ENCODE data around the gene ODR4.
"Not testable (repeated sequence)": the region's sequence is repeated elsewhere in the genome, so short reads cannot be mapped to it uniquely, and the experiment has no call there.

The ODR4 gene

GRCh38 chr1:186443638-186444037 is 68.0 kb downstream of the ODR4 start:
- FAIRE-seq (no peak), DNase-seq (ENCODE audit: insufficient read length, low spot score) (no peak)
- no peak for TF ChIP-seq POLR2A (IDR thresholded peaks at IDR 0.05; ENCODE audit: low read depth, low read length)

DNA sequence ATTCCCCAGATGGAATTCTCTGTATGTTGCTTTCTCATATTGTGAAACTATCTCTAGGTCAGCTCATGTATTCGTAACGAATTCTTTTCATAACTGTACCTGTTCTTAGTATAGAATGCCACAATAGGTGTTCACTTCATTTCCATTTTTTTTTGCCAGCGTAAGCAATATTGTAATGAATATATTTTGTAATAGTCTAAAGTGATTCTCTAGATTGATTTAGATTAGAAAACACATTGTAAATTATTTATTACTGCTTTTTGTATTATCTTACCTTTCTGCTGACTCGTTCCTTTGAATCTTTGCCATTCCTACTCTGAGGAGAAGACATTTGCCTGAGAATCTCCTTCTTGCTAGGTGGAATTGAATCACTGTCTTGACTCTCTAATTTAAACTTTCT is 70.5 kb downstream of the ODR4 start:
- DNase-seq (ENCODE audit: insufficient read length, low spot score) (no peak), FAIRE-seq (no peak)
- no peak for TF ChIP-seq POLR2A (IDR thresholded peaks at IDR 0.05; ENCODE audit: low read depth, low read length)

GRCh38 chr1:186454981-186455380 is 79.3 kb downstream of the ODR4 start:
- FAIRE-seq: no peak
- TF ChIP-seq POLR2A (IDR thresholded peaks at IDR 0.05; ENCODE audit: low read depth, low read length): no peak
- DNase-seq (ENCODE audit: insufficient read length, low spot score): no peak

- TF ChIP-seq POLR2A (IDR thresholded peaks at IDR 0.05; ENCODE audit: low read depth, low read length): no peak
- DNase-seq (ENCODE audit: insufficient read length, low spot score) (no peak), FAIRE-seq (peak; percentile 30)
Measured at GRCh38 chr1:186456729-186457255, 81.2 kb downstream of the ODR4 start.

DNA sequence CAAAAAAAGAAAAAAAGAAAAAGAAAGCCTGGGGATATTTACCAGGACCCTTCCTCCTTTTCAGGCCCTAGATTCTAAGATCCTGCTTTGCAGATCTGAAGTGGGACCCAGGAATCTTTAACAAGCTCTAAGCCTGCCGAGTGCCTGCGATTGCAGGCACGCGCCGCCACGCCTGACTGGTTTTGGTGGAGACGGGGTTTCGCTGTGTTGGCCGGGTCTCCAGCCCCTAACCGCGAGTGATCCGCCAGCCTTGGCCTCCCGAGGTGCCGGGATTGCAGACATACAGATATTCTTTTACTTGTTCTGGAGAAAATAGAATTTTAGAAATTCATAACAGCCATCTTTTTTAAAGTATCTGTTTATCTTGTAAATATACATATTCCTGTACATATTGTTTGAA is 83.5 kb downstream of the ODR4 start:
- FAIRE-seq; DNase-seq (ENCODE audit: insufficient read length, low spot score): not testable (repeated sequence)

DNA sequence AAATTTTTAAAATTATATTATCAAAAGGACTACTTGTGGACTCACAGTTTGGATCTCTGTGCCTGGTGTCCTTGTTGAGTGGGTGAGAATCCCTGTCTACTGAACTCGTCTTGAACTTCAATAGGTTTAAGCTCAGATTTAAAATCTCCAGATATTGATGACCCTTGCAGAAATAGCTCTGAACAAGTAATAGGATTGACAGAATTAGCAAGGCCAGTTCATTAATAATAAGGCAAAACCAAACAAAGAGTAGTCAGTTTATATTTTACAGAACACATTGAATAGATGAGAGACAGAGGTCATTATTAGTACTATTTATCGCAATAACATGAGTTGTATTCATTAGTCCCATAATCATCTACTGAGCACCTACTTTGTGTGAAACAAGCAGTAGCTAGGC is 85.4 kb downstream of the ODR4 start, which contains the start of gene PDC:
PDC (minus strand) TSS at position 101 of the 400 bp plus-strand sequence. CDS start 11,655 bp downstream, outside the sequence.
- FAIRE-seq: no peak

DNA sequence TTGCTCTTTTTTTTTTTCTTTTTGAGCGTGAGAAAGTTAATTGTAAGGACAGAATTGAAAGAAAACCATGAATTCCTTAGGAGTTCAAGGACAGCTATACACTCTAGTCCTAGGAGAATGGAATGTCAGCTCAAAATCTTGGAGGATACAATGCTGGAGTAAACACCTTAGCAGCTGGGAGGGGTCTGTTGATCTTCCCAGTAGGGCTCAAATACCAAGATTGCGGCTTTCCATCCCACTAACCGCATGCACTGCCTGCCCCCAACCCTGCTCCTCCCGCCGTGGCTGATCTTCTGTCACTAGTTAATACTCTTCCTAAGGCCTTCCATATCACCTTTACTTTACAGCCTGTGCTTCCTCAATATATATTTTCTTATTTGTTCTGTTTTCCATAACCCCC is 87.9 kb downstream of the ODR4 start:
- no peak for DNase-seq (ENCODE audit: insufficient read length, low spot score)
- FAIRE-seq: no peak
- no peak for TF ChIP-seq POLR2A (IDR thresholded peaks at IDR 0.05; ENCODE audit: low read depth, low read length)

More for the DNA sequence above, 85.4 kb downstream of the ODR4 start, which contains the start of gene PDC:
- DNase-seq (ENCODE audit: insufficient read length, low spot score): no peak
- no peak for TF ChIP-seq POLR2A (IDR thresholded peaks at IDR 0.05; ENCODE audit: low read depth, low read length)

DNA sequence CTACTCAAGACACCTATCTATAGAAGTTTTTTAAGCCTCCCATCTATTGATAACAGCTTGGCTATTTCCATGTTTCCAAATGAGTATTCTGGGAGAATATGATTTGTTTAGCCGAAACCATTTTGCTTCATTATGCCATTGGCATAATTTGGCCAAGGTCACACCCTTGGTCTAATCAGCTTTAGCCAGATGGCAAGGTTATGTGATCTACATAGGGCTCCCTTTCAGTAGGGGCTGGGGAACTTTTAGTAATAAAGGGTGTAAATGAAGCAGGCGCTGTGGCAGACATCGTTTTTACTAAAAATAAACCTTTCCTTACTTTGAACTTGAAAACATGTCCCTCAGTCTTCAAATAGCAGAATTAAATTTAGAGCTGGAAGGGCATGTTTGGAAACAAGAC is 88.3 kb downstream of the ODR4 start:
- TF ChIP-seq POLR2A (IDR thresholded peaks at IDR 0.05; ENCODE audit: low read depth, low read length): no peak
- DNase-seq (ENCODE audit: insufficient read length, low spot score) (no peak), FAIRE-seq (no peak)

GRCh38 chr1:186465491-186465890 is 89.9 kb downstream of the ODR4 start:
- DNase-seq (ENCODE audit: insufficient read length, low spot score); FAIRE-seq: not testable (repeated sequence)

- DNase-seq (ENCODE audit: insufficient read length, low spot score) (no peak), FAIRE-seq (no peak)
- TF ChIP-seq POLR2A (IDR thresholded peaks at IDR 0.05; ENCODE audit: low read depth, low read length): no peak
Measured at GRCh38 chr1:186465946-186466345, 90.3 kb downstream of the ODR4 start.

Data from H54 (cell line).